NCI-H1092 treated with DMSO at 0.1 percent for 48 hours (cell line): ENCODE data around the gene MMP10.

Source experiments
- DNase-seq: peaks from one replicate; lab custom pipeline; 2025; lab: John Stamatoyannopoulos, UW

MMP10 gene

GRCh38 chr11:102724904-102725500, 55.4 kb downstream of the MMP10 start, which contains the start of gene MMP8:
Gene MMP8 (minus strand): TSS chr11:102724954. CDS start chr11:102724855, 99 bp downstream.
- no peak for DNase-seq

DNA sequence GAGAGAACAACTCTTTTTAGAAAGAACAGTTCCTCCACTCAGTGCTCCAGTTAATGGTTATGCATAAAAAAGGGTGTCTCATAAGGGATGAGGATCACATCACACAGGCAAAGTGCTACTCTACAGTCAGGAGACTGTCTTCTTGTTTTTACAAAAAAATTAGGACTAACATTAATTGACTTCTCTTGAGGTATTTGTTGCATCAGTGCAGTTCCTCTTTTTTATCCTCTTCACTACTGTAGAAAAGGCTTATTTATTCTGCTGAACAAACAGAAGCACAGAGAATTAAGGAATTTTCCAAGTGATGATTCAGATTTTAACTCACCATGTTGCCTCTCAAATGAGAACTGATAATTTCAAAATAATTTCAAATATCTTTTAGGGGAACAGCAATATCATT, 57.6 kb downstream of the MMP10 start:
- no peak for DNase-seq
